PC-3 (cell line): Measurements from ENCODE around the gene NACC2. TPM values are rescaled to one million over a fixed set of nuclear protein-coding genes. Genes with fewer than 3 reads are reported as not detected.

Experiments used
- ATAC-seq: fragments of 200-7000 bp; cut with Tn5 transposase; 2 replicates; pipeline ENCODE4 v1.9.1; 2020; ENCODE audit warnings: mild to moderate bottlenecking, moderate library complexity
- BruUV-seq: library from RNA; stranded (reverse); fragments of 400-500 nt; replicated peaks from 2 replicates; lab custom pipeline; 2021; lab: Mats Ljungman, UMichigan
- CTCF ChIA-PET: fragments of 300-600 bp; sonication (Branson Sonifier 250); formaldehyde crosslinking; loops from one replicate; lab custom pipeline; 2022; ENCODE audit warnings: antibody characterized with exemption; lab: Charles Lee
- POLR2A ChIA-PET: fragments of 300-600 bp; sonication (Branson Sonifier 250); formaldehyde crosslinking; loops from one replicate; lab custom pipeline; 2022; ENCODE audit warnings: antibody characterized with exemption; ENCODE audit not compliant: unreplicated experiment; lab: Charles Lee
- DNase-seq: peaks from one replicate; pipeline ENCODE4 v3.0.0-alpha.2; 2015
- H2AFZ ChIP-seq: fragments of 300-600 bp; sonication (generic); 2 replicates; pipeline ENCODE4 v1.6.0; 2016; ENCODE audit warnings: antibody characterized with exemption, low read length
- H3F3A ChIP-seq: fragments of 300-600 bp; sonication (generic); one replicate; pipeline ENCODE4 v1.6.0; 2017; ENCODE audit warnings: antibody characterized with exemption, low read length, control low read depth, mild to moderate bottlenecking; ENCODE audit not compliant: unreplicated experiment
- H3K27ac ChIP-seq: fragments of 300-600 bp; sonication (generic); 2 replicates; pipeline ENCODE4 v1.5.1; 2016; ENCODE audit warnings: mild to moderate bottlenecking, low read length
- H3K27me3 ChIP-seq: fragments of 300-600 bp; sonication (generic); 2 replicates; pipeline ENCODE4 v1.6.1; 2016; ENCODE audit warnings: low read length, mixed read lengths
- H3K36me3 ChIP-seq: fragments of 300-600 bp; sonication (generic); 2 replicates; pipeline ENCODE4 v1.6.1; 2016; ENCODE audit warnings: low read depth, mixed run types, low read length, mixed read lengths
- H3K4me1 ChIP-seq: fragments of 300-600 bp; sonication (generic); 2 replicates; pipeline ENCODE4 v1.5.1; 2016; ENCODE audit warnings: low read length; ENCODE audit not compliant: insufficient read depth
- H3K4me2 ChIP-seq: fragments of 300-600 bp; sonication (generic); 2 replicates; pipeline ENCODE4 v1.6.0; 2016; ENCODE audit warnings: low read length
- H3K4me3 ChIP-seq: fragments of 300-600 bp; sonication (generic); 2 replicates; pipeline ENCODE4 v1.5.1; 2016; ENCODE audit warnings: mild to moderate bottlenecking, low read length, mixed read lengths
- H3K79me2 ChIP-seq: fragments of 300-600 bp; sonication (generic); 2 replicates; pipeline ENCODE4 v1.6.1; 2017; ENCODE audit warnings: low read length, mixed read lengths
- H3K9ac ChIP-seq: fragments of 300-600 bp; sonication (generic); 2 replicates; pipeline ENCODE4 v1.6.0; 2016; ENCODE audit warnings: mild to moderate bottlenecking, low read length
- H3K9me2 ChIP-seq: fragments of 300-600 bp; sonication (generic); replicated peaks from 2 replicates; pipeline ENCODE4 v1.6.1; 2016; ENCODE audit warnings: mixed run types, low read length, mixed read lengths
- H3K9me3 ChIP-seq: fragments of 300-600 bp; sonication (generic); 2 replicates; pipeline ENCODE4 v1.6.1; 2016; ENCODE audit warnings: low read length, mixed read lengths
- H4K20me1 ChIP-seq: fragments of 300-600 bp; sonication (generic); 2 replicates; pipeline ENCODE4 v1.6.1; 2016; ENCODE audit warnings: low read length, mixed read lengths
- EZH2 ChIP-seq: fragments of 300-600 bp; sonication (generic); IDR thresholded peaks from one replicate; pipeline ENCODE4 v1.6.1; 2017; ENCODE audit warnings: antibody characterized with exemption, mild to moderate bottlenecking, low read length; ENCODE audit not compliant: unreplicated experiment
- EZH2phosphoT487 ChIP-seq: fragments of 300-600 bp; sonication (generic); IDR thresholded peaks from 2 replicates; pipeline ENCODE4 v1.6.1; 2018; ENCODE audit warnings: mild to moderate bottlenecking, antibody characterized with exemption, low read length, borderline replicate concordance
- intact Hi-C: fragments of 100-400 bp; cut with micrococcal nuclease; formaldehyde crosslinking; loops from 2 replicates; pipeline ENCODE4 v1.9.0; 2023
- total RNA-seq: library from RNA; depleted of rRNA; stranded (reverse); fragments of >200 nt; gene quantifications from 2 replicates; pipeline ENCODE4 v1.2.3, GENCODE V29; 2014
- TF ChIP-seq, protein P1 (sequence below): fragments of 300-600 bp; sonication (generic); conservative IDR thresholded peaks from 2 replicates; pipeline ENCODE4 v1.5.1; 2017; ENCODE audit warnings: antibody characterized with exemption, low read depth, mild to moderate bottlenecking, low read length

NACC2 gene
- total RNA-seq, 1 experiment from 2014 or later, result 12.3 TPM

DNA sequence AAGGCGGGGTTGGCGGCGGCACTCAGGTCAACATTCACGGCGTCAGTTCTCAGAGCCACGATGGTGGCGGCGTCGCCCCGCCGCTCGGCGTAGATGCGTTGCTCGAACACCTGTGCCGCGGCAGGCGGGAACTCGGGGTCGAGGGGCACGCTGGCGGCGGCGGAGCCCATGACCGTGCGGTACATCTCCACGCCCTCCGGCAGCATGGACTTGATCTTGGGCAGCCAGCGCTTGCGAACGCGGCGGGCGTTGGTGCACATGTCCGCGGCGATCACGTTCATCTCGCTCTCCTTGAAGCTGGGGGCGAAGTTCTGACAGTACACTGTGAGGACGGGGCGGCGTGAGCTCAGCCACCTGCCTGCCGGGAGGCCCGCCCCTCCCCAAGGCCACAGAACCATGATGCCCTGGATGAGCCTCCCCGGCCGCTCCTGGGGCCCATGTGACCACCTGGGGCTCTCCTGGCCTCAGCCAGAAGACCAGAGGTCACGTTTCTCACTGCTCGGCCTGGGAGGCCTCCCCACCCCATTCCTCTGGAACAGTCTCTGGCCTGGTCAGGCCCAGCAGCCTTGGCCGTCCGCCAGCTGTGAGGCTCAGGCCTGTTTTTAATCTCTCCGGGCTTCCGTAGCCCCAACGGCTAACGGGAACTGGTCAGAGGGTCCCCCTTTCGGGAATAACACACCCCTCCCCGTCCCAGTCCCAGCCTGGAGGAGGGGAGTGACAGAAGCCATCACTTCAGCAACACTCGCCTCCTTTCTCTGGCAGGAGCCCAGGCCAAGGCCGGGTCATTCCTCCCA is 83.2 kb downstream of the NACC2 start:
- ChIA-PET CTCF (no interaction called here), POLR2A (no interaction called here)
- Histone ChIP-seq H3K27me3 (no peaks in the 10 kb centered on the region), H3F3A (peaks cover 4% of the 10 kb centered on the region), H3K4me3 (no peak overlapping the region), H3K27ac (no peak overlapping the region), H3K9me3 (no peaks in the 10 kb centered on the region), H4K20me1 (no peaks in the 10 kb centered on the region), H3K36me3 (no peaks in the 10 kb centered on the region), H3K9ac (no peak overlapping the region), H3K79me2 (no peaks in the 10 kb centered on the region), H3K9me2 (no peaks in the 10 kb centered on the region), H3K4me2 (no peak overlapping the region), H3K4me1 (peaks cover 17% of the 10 kb centered on the region), H2AFZ (no peak overlapping the region)
- intact Hi-C loops, result no loop called here
- no peak for TF ChIP-seq EZH2phosphoT487
- TF ChIP-seq, protein P1, sequence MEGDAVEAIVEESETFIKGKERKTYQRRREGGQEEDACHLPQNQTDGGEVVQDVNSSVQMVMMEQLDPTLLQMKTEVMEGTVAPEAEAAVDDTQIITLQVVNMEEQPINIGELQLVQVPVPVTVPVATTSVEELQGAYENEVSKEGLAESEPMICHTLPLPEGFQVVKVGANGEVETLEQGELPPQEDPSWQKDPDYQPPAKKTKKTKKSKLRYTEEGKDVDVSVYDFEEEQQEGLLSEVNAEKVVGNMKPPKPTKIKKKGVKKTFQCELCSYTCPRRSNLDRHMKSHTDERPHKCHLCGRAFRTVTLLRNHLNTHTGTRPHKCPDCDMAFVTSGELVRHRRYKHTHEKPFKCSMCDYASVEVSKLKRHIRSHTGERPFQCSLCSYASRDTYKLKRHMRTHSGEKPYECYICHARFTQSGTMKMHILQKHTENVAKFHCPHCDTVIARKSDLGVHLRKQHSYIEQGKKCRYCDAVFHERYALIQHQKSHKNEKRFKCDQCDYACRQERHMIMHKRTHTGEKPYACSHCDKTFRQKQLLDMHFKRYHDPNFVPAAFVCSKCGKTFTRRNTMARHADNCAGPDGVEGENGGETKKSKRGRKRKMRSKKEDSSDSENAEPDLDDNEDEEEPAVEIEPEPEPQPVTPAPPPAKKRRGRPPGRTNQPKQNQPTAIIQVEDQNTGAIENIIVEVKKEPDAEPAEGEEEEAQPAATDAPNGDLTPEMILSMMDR, result no peak
- TF ChIP-seq EZH2, result no peak
- BruUV-seq, result no TSS peak
- DNase-seq (no peak), ATAC-seq (no peak)

- H3K9me3 ChIP-seq, result no peaks in the 10 kb centered on the region
- H3K4me1 ChIP-seq, result peaks cover 17% of the 10 kb centered on the region
- CTCF ChIA-PET, result no interaction called here
- H3K27me3 ChIP-seq, result no peaks in the 10 kb centered on the region
- no peak overlapping the region for H3K9ac ChIP-seq
- no peak overlapping the region for H3K4me2 ChIP-seq
- POLR2A ChIA-PET, result no interaction called here
- BruUV-seq, result no TSS peak
- TF ChIP-seq EZH2 (no peak), EZH2phosphoT487 (no peak)
- TF ChIP-seq, protein P1, result no peak
- H3K27ac ChIP-seq, result no peak overlapping the region
- no peak for DNase-seq
- H3F3A ChIP-seq, result peaks cover 4% of the 10 kb centered on the region
- no peaks in the 10 kb centered on the region for H4K20me1 ChIP-seq
- intact Hi-C loops, result no loop called here
- H3K9me2 ChIP-seq, result no peaks in the 10 kb centered on the region
- no peak overlapping the region for H2AFZ ChIP-seq
- no peaks in the 10 kb centered on the region for H3K79me2 ChIP-seq
- no peaks in the 10 kb centered on the region for H3K36me3 ChIP-seq
- no peak overlapping the region for H3K4me3 ChIP-seq
- ATAC-seq, result no peak
Measured at GRCh38 chr9:136011376-136011702, 83.8 kb downstream of the NACC2 start.

- no peak overlapping the region for H3K4me3 ChIP-seq
- H3K79me2 ChIP-seq, result no peaks in the 10 kb centered on the region
- no TSS peak for BruUV-seq
- no peaks in the 10 kb centered on the region for H3K9me2 ChIP-seq
- no peak overlapping the region for H3K4me2 ChIP-seq
- H3K36me3 ChIP-seq, result no peaks in the 10 kb centered on the region
- DNase-seq, result no peak
- ATAC-seq, result no peak
- no peak overlapping the region for H3K27ac ChIP-seq
- intact Hi-C loops, result no loop called here
- no peak overlapping the region for H2AFZ ChIP-seq
- ChIA-PET POLR2A (no interaction called here), CTCF (no interaction called here)
- no peaks in the 10 kb centered on the region for H4K20me1 ChIP-seq
- peaks cover 17% of the 10 kb centered on the region for H3K4me1 ChIP-seq
- H3K27me3 ChIP-seq, result no peaks in the 10 kb centered on the region
- peaks cover 4% of the 10 kb centered on the region for H3F3A ChIP-seq
- H3K9ac ChIP-seq, result no peak overlapping the region
- no peaks in the 10 kb centered on the region for H3K9me3 ChIP-seq
- no peak for TF ChIP-seq EZH2phosphoT487
- TF ChIP-seq EZH2, result no peak
- TF ChIP-seq, protein P1, result no peak
Measured at GRCh38 chr9:136010615-136011361, 84.3 kb downstream of the NACC2 start.
